DMS153 (cell line): ENCODE data around the gene PNPLA1.

Source experiments
- DNase-seq: peaks from one replicate; lab custom pipeline; 2025; lab: John Stamatoyannopoulos, UW

The PNPLA1 gene

DNA sequence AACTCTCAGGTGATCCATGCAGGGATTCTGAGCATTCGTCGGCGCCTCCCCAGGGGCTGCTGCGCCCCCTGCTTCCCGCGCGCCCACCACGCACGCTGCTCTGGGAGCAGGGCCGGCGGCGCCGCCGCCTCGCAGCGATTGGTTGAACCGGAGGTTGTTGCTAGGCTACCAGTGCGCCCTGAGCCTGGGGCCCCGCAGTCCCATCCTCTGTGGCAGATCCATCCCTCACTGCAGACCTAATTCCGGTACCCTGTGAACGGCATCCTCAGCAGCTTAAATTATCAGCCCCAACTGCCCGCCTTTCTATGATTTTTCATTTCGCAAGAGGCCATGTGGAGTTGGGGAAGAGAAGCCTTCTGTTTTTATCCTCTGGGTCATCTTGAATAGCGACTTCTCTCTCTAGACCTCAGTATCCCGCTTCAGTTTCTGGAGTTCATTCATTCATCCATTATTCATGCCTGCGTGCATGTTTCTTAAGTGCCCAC, 15.4 kb downstream of the PNPLA1 start:
- DNase-seq, result no peak

DNA sequence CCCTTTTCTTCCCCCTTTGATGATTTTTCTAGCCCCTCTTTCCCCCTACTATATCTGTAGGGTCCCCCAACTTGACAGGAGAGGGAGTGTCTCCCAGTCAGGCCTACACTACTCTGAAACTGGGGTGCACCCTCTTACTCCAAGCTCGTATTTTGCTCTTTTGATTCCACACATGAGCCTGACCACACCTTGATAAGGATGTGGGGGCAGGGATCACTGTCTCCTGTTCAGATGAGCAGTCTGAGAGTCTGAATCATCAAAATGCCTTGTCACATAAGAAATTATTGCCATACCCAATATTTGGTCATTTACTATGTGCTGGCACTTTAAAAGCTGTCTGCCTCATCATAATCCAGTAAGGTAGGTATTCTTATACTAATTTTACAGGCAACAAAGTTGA, 15.9 kb downstream of the PNPLA1 start:
- no peak for DNase-seq

- no peak for DNase-seq
Measured at GRCh38 chr6:36286858-36287257, 17.0 kb downstream of the PNPLA1 start.

GRCh38 chr6:36289281-36289878, 19.5 kb downstream of the PNPLA1 start:
- DNase-seq, result peak; percentile 3

- no peak for DNase-seq
Measured at GRCh38 chr6:36290668-36291620, 21.1 kb downstream of the PNPLA1 start.

DNA sequence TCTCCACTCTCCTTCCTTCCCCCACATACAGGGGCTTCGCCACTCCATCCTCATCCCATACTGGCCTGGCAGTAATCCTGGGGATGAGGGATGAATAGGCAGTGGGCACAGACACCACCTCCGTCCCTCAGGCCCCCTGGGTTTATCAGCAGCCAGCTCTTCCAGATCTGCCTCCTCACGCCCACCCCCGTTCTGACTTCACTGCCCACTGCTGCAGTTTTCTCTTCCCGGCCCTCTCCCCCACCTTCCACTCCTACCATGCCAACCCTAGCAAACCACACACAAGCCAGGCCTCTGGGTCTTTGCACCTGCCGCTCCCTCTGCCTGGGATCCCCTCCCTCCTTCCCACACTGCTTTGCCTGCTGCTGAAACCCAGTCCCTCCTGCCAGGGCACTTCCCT, 22.3 kb downstream of the PNPLA1 start:
- DNase-seq, result no peak

DNA sequence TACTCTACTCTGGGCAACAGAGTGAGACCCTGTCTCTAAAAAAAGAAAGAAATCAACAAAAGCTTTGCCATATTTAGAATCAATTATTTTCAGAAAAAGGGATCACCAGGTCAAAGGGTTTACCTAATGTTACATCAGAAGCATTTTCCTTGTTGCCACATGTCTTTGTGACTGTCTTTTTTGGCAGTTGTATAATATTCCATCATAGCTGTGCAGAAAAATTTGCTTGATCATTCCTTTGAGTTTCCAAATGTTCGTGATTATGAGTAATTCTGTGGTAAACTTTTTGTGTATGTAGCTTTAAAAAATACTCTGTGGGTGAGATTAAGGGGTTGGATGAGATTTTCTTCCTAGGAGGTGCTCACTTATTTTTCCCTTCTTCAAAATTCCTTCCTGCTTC, 26.4 kb downstream of the PNPLA1 start:
- no peak for DNase-seq

- no peak for DNase-seq
Measured at GRCh38 chr6:36297051-36297450, 27.2 kb downstream of the PNPLA1 start.

GRCh38 chr6:36297511-36297910, 27.7 kb downstream of the PNPLA1 start:
- DNase-seq, result no peak

- no peak for DNase-seq
Measured at GRCh38 chr6:36298027-36298426, 28.2 kb downstream of the PNPLA1 start.

GRCh38 chr6:36301085-36301658, 31.3 kb downstream of the PNPLA1 start:
- no peak for DNase-seq

DNA sequence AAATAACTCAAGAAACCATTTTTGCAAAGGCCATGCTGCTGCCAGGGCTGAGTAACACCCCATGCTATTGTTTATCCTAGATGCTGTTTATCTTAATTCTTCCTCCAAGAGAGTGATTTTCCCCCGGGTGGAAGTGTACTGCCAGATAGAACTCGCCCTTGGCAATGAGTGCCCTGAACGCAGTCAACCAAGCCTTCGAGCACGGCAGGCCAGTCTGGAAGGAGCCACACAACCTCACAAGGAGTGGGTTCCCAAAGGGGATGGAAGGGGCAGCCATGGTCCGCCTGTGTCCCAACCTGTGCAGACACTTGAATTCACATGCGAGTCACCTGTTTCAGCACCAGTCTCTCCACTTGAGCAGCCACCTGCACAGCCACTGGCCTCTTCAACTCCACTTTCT, 31.9 kb downstream of the PNPLA1 start:
- DNase-seq, result no peak

- DNase-seq, result peak; percentile 24
Measured at GRCh38 chr6:36302227-36302976, 32.5 kb downstream of the PNPLA1 start.

DNA sequence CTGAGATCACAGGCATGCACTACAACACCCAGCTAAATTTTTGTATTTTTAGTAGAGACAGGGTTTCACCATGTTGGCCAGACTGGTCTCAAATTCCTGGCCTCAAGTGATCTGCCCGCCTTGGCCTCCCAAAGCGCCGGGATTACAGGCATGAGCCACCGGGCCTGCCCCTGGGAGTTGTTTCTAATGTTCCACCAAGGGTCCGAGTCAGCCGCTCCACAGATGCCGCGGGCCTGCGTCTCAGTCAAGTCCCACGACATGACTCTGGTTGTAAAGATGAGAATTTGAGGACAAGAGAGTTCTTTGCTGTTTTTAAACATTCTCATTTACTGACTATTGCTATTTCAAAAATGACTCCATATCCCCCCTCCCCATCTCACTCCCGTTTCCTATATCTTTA, 36.0 kb downstream of the PNPLA1 start:
- no peak for DNase-seq

DNA sequence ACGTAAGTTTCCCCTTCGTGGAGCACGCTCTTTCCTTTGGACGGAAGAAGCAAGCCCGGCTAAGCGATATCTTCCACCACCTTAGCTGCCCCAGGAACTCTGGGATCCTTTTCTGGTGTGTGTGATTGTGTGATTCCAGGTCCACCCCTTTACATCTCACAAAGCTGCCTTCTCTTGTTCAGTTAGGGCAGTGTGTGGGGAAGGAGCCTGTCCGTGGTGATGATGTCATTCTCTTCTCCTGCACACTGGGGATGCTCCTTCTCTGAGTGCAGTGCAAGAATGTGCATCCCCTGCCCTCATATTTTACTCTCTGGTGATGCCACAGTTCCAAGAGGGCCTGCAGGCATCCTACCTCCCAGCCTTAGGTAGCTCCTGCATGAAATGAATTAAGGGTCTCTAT, 36.5 kb downstream of the PNPLA1 start:
- no peak for DNase-seq

DNA sequence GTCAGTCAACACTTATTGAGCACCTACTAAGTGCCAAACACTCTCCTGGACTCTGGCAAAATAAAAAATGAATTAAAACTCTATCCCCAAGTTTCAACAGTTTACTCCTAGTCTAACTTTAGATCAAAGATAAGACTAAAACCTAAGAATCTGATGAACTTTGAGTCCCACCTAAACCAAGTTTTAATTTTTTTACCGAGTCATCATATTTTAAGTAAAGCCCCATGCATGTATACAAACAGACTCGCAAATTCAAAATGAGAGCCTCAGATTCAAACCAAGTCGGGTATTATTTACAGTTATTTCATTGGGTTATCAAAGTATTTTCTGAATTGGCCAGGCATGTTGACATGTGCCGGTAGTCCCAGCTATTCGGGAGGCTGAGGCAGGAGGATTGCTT, 38.7 kb downstream of the PNPLA1 start:
- no peak for DNase-seq

DNA sequence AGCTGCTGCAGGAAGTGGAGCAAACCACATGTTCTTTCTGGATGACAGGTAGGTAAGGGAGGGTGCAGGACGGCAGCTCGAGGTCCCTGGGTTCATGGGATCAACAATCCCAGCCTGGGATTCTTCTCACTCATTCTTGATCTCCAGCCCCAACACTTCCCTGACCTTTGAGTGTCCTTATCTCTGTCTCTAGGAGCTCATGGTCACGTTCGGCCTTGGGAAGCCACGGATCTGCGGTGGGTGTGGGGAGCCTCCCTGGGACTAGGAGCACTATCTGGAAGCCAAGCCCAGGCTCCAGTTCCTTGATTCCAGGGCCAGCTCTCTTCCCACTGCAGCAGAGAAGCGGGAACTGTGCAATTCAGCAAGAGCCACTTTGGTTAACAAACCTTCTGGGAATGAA, 39.3 kb downstream of the PNPLA1 start:
- DNase-seq, result no peak

GRCh38 chr6:36309900-36310299, 40.0 kb downstream of the PNPLA1 start:
- no peak for DNase-seq

DNA sequence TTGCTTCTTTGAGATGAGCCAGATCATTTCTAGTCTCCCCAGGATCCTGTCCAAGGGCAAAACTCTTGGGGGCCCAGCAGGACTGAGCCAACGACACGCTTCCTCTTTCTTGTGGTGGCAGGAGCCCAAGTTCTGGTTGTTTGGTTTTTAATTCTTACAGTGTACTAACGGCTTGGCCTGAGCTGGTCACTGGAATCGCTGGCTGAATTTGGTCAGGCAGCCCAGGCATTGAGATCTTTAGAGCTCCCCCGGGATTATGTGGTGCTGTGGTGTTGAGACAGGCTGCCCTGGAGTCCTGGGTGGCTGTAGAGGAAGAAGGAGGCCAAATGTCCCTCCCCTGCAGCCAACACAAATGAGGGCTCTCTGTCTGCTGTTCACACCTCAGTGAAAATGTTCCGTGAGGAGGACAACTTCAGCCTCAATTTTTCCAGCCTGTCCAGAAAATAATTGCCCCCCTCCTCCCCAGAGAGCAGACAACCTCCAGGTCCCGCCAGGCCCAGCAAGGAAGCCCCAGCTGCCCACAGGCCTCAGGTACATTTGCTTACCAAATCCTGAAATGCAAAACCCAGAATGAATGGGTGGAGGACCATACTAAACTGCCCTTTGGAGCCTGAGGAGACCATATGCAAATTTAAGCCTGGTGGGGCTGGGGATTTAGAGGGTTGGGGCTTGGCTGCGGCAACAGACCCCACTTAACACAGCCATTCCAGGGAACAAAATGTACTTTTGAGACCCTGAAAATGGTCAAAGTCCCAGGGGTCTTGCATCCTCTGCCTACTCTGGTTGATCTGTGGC, 43.2 kb downstream of the PNPLA1 start:
- DNase-seq, result no peak

DNA sequence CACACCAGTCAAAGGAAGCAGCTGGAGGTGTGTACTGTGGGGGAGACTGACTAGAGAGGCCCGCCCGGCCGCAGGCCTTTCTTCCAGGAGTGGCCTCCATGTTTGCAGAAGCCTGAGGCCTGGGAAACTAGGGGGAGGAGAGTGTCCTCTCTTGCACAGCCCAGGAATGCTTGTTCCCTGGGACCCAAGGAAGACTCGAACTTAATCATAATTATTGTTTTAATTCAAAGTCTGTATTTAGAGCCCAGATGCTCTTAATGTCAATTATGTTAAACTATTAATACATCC, 43.7 kb downstream of the PNPLA1 start:
- no peak for DNase-seq

DNA sequence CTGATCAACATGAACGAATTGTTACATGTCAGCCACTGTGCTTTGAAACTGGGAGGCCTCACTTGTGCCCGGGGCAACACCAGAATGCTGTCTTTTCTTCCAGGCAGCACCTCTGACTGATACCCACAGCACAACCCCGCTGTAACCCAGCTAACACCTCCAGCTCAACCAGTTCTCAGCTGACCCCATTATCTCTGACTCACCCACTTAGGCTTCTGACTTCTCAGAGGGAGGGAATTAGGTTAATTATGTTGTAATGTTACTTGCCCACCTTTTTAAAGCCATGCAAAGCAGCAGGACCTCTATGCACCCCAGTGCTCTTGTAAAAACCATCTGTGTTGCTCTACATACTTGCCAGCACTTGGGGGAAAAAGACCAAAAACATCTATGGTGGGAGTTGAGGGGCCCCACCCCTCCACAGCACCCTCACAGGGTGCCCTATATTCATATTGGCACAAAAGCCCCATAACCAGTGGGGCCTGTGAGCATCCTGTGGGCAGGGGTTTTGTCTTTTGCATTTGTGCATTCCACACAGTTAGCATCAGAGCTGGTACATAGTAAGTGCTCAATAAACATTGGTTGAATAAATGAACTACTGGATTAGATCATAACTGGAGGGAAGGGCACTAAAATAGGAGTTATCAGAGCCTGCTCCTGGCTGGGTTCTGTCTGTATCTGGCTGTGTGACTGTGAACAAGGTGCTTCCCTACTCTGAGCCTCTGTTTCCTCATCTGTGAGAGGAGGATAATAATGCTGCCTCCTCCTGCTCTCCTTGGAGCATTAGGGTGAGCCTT, 44.6 kb downstream of the PNPLA1 start:
- DNase-seq, result no peak
